DND-41 (cell line): ENCODE measurements around the gene ARHGAP45.

Source experiments
- CTCF ChIP-seq: IDR thresholded peaks from 2 replicates; pipeline ENCODE4 v1.5.1; 2012; ENCODE audit warnings: borderline replicate concordance, low read length, moderate library complexity, mild to moderate bottlenecking; ENCODE audit not compliant: poor library complexity, severe bottlenecking; ENCODE audit errors: extremely low read depth
- EZH2 ChIP-seq: IDR thresholded peaks from 3 replicates; pipeline ENCODE4 v1.6.1; 2012; ENCODE audit warnings: borderline replicate concordance, low read depth, mild to moderate bottlenecking, moderate library complexity, low read length, inconsistent platforms; ENCODE audit not compliant: severe bottlenecking

- TF ChIP-seq CTCF (no peak), EZH2 (no peak)
Measured at GRCh38 chr19:1026783-1027649, 40.0 kb upstream of the ARHGAP45 start.
